Measurements from ENCODE around the gene LRP1-AS. TPM values are rescaled to one million over a fixed set of nuclear protein-coding genes. Genes with fewer than 3 reads are reported as not detected.

The LRP1-AS gene
- not detected for total RNA-seq

DNA sequence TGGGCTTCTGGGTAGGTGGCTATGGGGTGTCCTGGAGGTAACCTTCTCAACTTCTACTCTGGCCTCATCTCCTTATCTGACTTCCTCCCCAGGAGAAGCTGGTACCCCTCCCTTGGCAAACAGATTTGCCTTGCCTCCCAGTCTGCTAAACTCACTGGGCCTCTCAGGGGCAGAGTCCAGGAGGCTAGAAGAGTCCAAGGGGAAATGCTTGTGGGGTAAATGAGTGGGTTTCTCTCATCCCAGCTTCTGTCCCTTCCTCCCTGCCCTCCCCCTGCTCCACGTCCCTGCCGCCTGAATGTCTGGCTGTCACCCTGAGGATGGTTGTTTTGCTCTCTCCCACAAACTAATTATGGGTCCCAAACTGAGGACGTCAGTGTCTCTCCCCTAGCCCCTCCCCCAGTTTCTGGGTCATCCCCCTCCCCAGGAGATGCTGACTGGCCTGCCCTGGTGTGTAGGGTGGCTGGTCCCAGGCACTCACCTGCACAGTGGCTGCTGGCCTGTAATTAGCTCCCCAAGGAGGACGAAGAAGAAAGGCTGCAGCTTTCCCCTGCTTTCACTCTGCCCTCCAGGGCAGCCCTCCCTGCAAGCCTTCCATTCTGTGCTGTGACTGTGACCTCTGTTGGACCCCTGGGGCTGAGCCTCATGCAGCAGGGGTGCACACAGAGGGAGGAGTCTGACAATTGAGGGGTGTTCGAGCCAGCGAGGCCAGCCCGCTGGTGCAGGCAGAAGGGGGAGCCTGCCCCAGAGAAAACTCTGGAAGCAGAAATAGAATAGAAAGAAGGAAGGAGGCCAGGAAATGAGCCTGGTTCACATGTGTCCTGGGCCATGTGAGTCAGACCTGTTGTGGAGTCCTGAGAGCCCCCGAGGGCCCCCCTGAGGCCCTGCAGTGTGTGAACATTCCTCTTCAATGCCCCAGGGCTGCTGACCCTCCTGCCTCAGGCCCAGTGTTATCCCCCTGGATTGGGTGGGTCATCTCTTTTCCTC lies at the start of gene LRP1-AS:
Gene LRP1-AS (minus strand): TSS at position 659 of the 984 bp plus-strand sequence.
- ATAC-seq (no peak), DNase-seq (ENCODE audit: low spot score) (no peak)

DNA sequence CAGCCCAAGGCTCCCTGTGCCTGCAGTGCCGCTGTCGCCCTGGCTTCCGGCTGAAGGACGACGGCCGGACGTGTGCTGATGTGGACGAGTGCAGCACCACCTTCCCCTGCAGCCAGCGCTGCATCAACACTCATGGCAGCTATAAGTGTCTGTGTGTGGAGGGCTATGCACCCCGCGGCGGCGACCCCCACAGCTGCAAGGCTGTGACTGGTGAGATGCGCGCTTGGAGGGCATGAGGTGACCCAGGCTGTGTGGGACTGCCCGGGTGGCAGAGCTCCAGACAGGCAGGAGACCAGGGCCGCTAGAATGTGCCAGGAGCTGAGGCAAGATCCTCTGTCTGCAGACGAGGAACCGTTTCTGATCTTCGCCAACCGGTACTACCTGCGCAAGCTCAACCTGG lies 49.5 kb upstream of the LRP1-AS start:
- no peak for DNase-seq (ENCODE audit: low spot score)

DNA sequence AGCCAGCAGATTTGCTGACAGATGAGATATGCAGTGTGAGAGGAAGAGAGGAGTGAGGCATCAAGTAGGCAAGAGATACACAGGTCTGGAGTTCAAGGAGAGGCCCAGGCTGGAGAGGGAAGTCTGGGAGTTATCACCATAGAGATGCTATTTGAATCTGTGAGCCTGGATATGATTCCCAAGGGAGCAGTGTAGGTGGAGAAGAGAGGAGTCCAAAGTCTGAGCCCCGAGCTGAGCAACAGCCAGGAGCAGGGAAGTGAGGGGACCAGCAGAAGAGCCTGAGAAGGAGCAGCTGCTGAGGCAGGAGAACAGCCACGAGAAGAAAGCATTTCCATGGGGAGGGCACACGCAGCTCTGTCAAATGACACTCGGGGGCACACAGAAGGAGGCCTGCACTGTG lies 49.0 kb upstream of the LRP1-AS start:
- DNase-seq (ENCODE audit: low spot score), result no peak
- no peak for ATAC-seq

More for the DNA sequence above, 49.5 kb upstream of the LRP1-AS start:
- peak; percentile 1 for ATAC-seq

DNA sequence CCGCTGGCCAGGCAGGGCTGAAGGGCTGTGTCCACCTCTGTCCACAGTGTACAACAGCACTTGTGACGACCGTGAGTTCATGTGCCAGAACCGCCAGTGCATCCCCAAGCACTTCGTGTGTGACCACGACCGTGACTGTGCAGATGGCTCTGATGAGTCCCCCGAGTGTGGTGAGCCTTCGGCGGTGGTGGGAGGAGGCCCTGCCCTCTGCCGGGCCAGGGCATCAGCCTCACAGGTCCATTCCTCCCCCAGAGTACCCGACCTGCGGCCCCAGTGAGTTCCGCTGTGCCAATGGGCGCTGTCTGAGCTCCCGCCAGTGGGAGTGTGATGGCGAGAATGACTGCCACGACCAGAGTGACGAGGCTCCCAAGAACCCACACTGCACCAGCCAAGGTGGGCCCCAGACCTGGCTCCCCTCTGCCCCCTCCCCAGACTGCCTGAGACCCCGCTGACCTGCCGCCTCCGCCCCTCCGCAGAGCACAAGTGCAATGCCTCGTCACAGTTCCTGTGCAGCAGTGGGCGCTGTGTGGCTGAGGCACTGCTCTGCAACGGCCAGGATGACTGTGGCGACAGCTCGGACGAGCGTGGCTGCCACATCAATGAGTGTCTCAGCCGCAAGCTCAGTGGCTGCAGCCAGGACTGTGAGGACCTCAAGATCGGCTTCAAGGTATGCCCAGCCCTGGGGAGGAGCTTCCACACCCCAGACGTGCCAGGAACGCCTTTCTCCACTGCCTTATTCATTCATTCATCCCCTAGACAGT lies 48.4 kb upstream of the LRP1-AS start:
- DNase-seq (ENCODE audit: low spot score), result no peak
- ATAC-seq, result no peak

DNA sequence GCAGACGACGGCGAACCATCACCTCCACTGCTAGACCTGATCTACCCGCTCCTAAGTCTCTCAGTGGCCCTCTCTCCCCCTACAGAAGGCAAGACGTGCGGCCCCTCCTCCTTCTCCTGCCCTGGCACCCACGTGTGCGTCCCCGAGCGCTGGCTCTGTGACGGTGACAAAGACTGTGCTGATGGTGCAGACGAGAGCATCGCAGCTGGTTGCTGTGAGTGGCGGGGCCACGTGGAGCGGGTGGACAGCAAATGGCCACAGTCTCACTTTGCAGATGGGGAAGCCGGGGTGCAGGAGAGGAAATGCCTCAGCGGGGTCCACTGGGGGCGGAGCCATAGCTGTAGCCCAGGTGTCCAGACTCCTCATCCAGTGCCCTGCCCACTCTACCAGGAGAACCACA lies 47.8 kb upstream of the LRP1-AS start:
- ATAC-seq (no peak), DNase-seq (ENCODE audit: low spot score) (no peak)

DNA sequence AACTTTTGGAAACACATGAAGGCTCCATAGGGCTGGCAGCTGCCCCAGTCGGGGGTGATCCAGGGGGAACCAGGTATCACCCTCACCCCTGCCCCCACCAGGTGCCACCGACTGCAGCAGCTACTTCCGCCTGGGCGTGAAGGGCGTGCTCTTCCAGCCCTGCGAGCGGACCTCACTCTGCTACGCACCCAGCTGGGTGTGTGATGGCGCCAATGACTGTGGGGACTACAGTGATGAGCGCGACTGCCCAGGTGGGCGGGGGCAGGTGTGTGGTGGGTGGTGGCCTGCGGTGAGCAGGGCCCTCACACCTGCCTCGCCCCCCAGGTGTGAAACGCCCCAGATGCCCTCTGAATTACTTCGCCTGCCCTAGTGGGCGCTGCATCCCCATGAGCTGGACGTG lies 46.8 kb upstream of the LRP1-AS start:
- DNase-seq (ENCODE audit: low spot score) (no peak), ATAC-seq (no peak)

DNA sequence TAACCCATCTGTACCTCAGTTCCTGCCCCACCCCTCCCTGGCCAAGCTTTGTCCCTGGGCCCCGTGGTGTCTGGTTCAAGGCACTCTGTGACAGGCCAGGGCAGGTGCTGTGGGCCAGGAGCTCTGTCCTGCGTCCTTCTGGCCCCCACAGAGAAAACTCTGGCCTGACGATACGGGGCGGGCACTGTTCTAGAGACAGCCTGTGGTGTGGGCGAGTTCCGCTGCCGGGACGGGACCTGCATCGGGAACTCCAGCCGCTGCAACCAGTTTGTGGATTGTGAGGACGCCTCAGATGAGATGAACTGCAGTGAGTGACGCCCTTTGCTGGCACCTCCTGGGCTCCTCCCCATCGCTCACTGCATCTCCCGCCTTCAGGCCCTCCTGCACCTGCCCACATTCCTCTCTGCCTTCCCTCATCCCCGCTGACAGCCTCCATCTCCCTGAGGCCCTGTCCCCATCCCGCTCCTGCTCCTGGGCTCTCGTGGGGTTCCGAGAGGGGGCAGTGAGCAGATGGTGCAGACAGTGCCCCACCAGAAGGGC lies 46.4 kb upstream of the LRP1-AS start:
- ATAC-seq (no peak), DNase-seq (ENCODE audit: low spot score) (no peak)

DNA sequence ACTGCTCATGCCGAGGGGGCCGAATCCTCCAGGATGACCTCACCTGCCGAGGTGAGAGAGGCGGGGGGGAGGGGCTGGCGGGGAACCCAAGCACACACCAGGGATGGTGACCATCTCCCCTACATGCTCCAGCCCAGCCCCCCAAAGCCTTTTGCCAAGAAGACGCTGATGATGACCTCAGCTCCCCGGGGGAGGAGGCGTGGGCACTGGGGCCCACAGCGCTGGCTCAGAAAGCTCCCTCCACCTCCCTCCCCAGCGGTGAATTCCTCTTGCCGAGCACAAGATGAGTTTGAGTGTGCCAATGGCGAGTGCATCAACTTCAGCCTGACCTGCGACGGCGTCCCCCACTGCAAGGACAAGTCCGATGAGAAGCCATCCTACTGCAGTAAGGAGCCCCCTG lies 45.5 kb upstream of the LRP1-AS start:
- ATAC-seq (no peak), DNase-seq (ENCODE audit: low spot score) (no peak)

DNA sequence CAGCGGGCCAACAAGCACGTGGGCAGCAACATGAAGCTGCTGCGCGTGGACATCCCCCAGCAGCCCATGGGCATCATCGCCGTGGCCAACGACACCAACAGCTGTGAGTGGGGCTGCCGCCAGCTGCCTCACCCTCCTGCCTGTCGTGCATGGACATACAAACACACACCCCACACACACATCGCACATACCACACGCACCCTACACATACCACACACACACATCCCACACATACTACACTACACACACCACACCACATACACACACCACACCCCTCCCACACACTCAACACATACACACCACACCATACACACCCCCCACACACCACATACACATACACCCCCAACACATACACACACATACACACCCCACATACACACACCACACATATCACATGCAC lies 44.0 kb upstream of the LRP1-AS start:
- ATAC-seq (peak; percentile 3), DNase-seq (ENCODE audit: low spot score) (no peak)

DNA sequence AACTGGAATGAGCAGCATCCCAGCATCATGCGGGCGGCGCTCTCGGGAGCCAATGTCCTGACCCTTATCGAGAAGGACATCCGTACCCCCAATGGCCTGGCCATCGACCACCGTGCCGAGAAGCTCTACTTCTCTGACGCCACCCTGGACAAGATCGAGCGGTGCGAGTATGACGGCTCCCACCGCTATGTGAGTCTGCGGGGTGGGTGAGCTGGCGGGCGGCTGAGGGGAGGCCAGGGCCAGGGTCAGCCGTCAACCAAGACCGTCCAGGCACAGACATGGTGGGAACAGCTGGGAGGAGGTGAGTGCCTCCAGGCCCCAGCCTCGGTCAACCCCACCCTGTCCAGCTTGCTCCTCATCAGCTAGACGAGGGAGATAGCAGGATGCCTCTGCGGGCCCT lies 43.4 kb upstream of the LRP1-AS start:
- DNase-seq (ENCODE audit: low spot score) (no peak), ATAC-seq (no peak)

DNA sequence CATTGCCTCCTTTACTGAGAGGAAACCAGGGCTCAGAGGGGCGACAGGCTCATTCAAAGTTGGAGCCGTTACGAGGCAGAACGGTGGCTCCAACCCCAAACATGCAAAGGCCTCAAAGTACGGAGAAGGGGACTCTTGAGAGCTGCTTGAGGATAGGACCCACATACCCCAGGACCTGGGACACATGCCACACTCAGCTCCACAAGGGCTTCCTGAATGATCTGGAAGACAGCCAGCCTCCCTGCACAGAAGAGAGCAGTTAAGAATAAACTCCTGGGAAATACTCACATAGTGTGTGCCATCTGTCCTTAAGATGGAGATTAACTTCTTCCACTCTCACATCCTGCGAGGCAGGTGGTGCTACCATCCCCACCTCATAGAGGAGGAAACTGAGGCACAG lies 42.6 kb upstream of the LRP1-AS start:
- peak; percentile 9 for ATAC-seq

DNA sequence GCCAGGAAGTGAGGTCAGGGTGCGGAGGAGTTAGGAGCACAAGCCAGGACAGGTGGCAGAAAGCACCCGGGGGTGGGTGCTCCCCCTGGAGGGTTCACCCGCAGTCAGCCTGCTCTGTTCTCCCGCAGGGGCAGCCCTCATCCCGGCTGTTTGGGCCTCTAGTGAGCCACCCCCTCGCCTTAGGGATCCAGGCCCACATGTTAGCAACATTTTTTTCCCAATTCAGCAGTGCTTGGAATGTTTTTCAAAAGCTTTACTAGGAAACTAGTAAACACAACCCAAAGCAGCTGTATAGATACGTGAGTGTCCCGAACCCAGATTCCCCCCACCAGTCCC lies 40.6 kb upstream of the LRP1-AS start:
- no peak for ATAC-seq
- no peak for DNase-seq (ENCODE audit: low spot score)

More for the DNA sequence above, 42.6 kb upstream of the LRP1-AS start:
- no peak for DNase-seq (ENCODE audit: low spot score)

DNA sequence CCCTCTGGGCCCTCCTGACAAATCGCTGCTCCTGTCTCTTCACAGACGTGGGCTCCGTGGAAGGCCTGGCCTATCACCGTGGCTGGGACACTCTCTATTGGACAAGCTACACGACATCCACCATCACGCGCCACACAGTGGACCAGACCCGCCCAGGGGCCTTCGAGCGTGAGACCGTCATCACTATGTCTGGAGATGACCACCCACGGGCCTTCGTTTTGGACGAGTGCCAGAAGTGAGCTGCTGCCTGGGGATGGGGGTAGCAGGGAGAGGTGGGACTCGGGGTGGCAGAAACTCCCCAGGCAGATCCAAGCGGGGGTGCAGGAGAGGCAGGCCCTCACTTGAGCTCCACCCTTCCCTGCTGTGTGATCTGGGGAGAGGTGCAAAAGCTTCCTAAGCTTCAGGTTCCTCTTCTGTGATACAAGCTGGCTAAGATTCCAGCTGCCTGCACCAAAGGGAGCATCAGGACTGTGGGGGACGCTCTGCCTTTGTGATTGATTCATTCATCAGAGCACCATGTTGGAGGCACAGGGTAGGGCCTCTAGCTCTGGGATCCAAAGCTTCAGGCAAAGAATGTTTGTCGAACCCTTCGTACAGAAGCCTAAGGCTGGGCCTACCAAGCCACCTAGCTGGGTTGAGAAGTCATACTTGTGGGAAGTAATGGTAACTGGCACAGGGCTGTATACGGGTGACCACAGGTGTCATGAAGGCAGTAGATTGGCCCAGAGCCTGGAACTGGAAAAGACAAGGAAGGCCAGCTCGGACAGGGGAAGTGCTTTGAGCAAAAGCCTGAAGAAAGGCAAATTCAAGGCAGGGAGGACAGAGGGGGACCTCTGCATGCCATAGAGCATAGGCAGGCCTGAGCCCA lies 40.0 kb upstream of the LRP1-AS start:
- no peak for DNase-seq (ENCODE audit: low spot score)
- ATAC-seq, result no peak

DNA sequence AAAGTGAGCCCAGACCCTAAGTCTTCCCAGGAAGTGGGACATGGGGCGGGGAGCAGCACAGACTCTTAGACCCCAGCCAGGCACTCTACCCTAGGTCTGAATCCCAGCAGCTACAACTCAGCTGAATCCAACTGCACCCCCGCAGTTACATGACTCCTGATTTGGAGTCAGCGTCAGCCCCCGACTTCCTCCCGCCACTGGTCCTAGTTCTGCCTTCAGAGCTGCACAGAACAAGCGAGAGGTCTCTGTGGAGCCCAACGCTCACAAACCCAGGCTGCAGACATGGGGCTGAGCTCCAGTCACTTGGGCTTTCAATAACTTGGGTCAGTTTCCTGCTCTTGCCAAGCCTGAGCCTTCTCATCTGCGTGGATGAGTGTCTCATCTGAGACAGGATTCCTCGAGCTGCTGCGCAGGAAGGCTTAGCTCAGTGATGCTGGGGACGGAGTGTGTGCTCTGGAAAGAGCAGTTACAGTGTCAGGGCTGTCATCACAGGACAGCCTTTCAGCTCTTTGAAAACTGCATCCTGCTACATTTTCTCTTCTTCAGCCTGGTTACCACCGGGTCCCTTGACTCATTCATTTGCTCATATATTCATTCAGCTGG lies 38.6 kb upstream of the LRP1-AS start:
- DNase-seq (ENCODE audit: low spot score) (no peak), ATAC-seq (no peak)

DNA sequence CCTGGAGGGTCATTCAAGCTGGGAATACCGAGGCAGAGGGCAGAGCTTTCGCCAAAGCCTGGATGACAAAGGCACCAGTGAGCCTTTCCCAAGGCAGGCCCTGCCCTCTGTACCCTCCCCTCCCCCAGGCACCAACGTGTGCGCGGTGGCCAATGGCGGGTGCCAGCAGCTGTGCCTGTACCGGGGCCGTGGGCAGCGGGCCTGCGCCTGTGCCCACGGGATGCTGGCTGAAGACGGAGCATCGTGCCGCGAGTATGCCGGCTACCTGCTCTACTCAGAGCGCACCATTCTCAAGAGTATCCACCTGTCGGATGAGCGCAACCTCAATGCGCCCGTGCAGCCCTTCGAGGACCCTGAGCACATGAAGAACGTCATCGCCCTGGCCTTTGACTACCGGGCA lies 38.0 kb upstream of the LRP1-AS start:
- DNase-seq (ENCODE audit: low spot score) (no peak), ATAC-seq (peak; percentile 32)

DNA sequence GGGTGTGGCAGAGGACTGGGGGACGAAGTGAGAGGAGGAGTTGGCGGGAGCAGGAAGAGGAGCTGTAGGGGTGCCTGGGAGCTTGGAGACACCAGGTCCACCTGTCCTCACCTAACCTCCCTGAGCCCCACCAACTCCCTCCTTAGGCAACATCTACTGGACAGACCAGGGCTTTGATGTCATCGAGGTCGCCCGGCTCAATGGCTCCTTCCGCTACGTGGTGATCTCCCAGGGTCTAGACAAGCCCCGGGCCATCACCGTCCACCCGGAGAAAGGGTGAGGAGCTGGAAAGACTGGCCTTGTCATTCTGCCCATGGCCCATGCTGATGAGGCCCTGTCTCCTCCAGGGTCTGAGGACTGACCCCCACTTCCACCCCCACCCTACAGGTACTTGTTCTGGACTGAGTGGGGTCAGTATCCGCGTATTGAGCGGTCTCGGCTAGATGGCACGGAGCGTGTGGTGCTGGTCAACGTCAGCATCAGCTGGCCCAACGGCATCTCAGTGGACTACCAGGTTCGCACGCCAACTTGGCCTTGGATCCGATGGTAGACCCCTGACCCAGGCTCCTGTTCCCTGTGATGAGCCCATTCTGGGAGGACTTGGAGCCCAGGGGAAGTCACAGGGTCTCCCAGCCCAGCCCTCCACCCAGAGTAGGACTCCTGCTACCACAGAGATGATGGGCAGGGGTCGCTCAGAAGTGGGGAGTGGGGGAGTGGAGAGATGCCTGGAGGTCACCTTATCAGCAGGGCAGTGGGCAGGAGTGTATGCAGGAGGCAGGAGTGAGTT lies 36.7 kb upstream of the LRP1-AS start:
- ATAC-seq, result no peak
- no peak for DNase-seq (ENCODE audit: low spot score)

DNA sequence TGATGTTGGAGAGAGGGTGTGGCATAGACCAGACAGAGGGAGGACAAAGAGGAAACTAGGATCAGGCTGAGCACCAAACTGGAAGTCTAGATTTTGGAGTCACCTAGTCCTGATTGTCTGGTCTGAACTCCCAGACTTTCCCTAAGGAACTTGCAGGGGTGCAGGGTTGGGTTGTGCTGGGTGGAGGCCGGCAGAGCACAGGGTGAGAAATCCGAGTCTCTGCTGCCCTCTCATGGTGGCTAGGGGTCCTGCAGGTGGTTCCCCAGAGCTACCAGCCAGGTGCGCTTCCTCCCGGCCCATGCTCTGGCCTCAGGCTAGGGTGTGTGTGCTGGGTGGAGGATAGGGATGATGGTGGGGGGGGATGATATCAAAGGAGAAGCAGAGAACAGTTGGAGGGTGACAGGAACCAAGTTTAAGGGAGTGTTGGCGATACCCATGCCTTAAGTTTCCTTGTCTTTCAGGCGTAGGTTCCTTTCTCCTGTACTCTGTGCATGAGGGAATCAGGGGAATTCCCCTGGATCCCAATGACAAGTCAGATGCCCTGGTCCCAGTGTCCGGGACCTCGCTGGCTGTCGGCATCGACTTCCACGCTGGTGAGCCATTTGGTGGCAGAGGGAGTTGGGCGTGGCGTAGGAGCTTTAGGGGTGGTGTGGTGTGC lies 35.6 kb upstream of the LRP1-AS start:
- ATAC-seq, result peak; percentile 85
- DNase-seq (ENCODE audit: low spot score), result peak; percentile 74

DNA sequence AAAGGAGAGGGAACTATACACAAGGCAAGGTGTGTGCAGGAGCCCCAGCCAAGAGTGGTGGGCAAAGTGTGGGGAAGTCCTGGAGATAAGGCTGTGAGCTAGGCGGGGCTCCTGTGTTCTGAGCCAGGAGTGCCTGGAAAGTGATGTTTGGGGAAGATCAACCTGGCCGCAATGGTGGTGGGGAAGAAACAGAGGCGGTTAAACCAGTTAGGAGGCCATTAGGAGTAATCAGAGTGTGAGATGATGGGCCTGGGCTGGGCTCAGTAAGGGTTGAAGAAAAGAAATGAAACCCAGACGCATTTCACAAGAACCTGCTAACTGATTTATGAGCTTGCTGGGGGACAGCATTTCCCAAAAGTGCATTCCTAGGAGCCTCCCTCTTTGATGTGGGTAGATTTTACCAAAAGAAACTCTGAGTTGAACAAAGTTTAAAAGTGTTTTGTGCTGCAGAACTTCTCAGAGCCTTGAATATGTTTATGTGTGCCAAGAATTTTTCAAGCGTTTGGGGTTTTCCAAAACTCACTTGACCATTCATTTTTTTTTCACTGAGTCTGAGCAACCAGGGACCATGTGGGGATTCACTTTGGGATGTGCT lies 34.2 kb upstream of the LRP1-AS start:
- DNase-seq (ENCODE audit: low spot score) (no peak), ATAC-seq (no peak)

DNA sequence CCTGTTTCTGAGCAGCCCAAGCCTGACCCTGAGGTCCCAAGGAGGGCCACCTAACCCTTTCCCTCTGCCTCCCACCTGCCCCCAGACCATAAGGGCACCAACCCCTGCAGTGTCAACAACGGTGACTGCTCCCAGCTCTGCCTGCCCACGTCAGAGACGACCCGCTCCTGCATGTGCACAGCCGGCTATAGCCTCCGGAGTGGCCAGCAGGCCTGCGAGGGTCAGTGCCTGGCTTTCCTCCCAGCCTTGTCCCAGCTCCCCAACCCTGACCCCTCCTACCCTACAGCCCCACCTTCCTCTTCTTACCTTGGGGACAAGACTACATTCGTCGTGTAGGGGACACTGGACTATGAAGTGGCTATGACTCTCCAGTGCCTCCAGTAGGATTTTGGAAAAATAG lies 33.7 kb upstream of the LRP1-AS start:
- no peak for ATAC-seq
- no peak for DNase-seq (ENCODE audit: low spot score)

All from left lobe of liver (tissue), 2 donors.